Smooth muscle cell (in vitro differentiated cells): ENCODE measurements around the gene ZNF879. TPM values are rescaled to one million over a fixed set of nuclear protein-coding genes. Genes with fewer than 3 reads are reported as not detected.

ENCODE experiments used
- DNase-seq: peaks from one replicate; lab custom pipeline; 2025; ENCODE audit not compliant: unreplicated experiment; lab: John Stamatoyannopoulos, UW
- H2AFZ ChIP-seq: fragments of 200-600 bp; sonication (generic); 2 replicates; pipeline ENCODE4 v1.6.0; 2016; ENCODE audit warnings: antibody characterized with exemption, low read depth, mild to moderate bottlenecking
- H3F3A ChIP-seq: fragments of 200-600 bp; sonication (generic); 2 replicates; pipeline ENCODE4 v1.6.0; 2017; ENCODE audit warnings: antibody characterized with exemption, low read depth
- H3K27ac ChIP-seq: fragments of 200-600 bp; sonication (generic); 2 replicates; pipeline ENCODE4 v1.5.1; 2016; ENCODE audit warnings: low read depth, mild to moderate bottlenecking
- H3K27me3 ChIP-seq: fragments of 200-600 bp; sonication (generic); 2 replicates; pipeline ENCODE4 v1.6.1; 2016; ENCODE audit warnings: low read depth, mild to moderate bottlenecking
- H3K36me3 ChIP-seq: fragments of 200-600 bp; sonication (generic); 2 replicates; pipeline ENCODE4 v1.5.1; 2016; ENCODE audit warnings: low read depth
- H3K4me1 ChIP-seq: fragments of 200-600 bp; sonication (generic); 2 replicates; pipeline ENCODE4 v1.5.1; 2016; ENCODE audit warnings: low read depth
- H3K4me2 ChIP-seq: fragments of 200-600 bp; sonication (generic); 2 replicates; pipeline ENCODE4 v1.6.0; 2016; ENCODE audit warnings: mild to moderate bottlenecking
- H3K4me3 ChIP-seq: fragments of 200-600 bp; sonication (generic); 2 replicates; pipeline ENCODE4 v1.5.1; 2016; ENCODE audit warnings: mild to moderate bottlenecking
- H3K79me2 ChIP-seq: fragments of 200-600 bp; sonication (generic); 2 replicates; pipeline ENCODE4 v1.6.0; 2016; ENCODE audit warnings: low read depth, mild to moderate bottlenecking
- H3K9ac ChIP-seq: fragments of 200-600 bp; sonication (generic); 2 replicates; pipeline ENCODE4 v1.6.0; 2016; ENCODE audit warnings: low read depth
- H3K9me3 ChIP-seq: fragments of 200-600 bp; sonication (generic); replicated peaks from 2 replicates; pipeline ENCODE4 v1.5.1; 2016; ENCODE audit warnings: low read depth
- H4K20me1 ChIP-seq: fragments of 200-600 bp; sonication (generic); 2 replicates; pipeline ENCODE4 v1.6.0; 2016; ENCODE audit warnings: low read depth
- CTCF ChIP-seq: fragments of 200-600 bp; sonication (generic); IDR thresholded peaks from 2 replicates; pipeline ENCODE4 v1.5.1; 2017; ENCODE audit warnings: borderline replicate concordance, mild to moderate bottlenecking, antibody characterized with exemption; ENCODE audit not compliant: insufficient read depth, poor library complexity, severe bottlenecking
- WGBS: methylation state at CpG from one replicate; pipeline ENCODE4 v1.1.7; 2016; ENCODE audit warnings: low lambda C conversion rate; 5-methylcytosine and 5-hydroxymethylcytosine counted together
- polyA plus RNA-seq: library from polyadenylated mRNA; unstranded; fragments of >200 nt; fragmentation: Nextera tagmentation; extraction: Ambion mirVana; gene quantifications from 2 replicates; pipeline ENCODE4 v1.2.1, GENCODE V29; 2016
- total RNA-seq: library from RNA; depleted of rRNA; stranded (reverse); fragments of >200 nt; gene quantifications from 2 replicates; pipeline ENCODE4 v1.2.3, GENCODE V29; 2014

The ZNF879 gene
- total and polyA plus RNA-seq, 2 experiments from 2014 or later: 0.58 to 1.1 TPM

GRCh38 chr5:178983728-178984127 lies 39.9 kb upstream of the ZNF879 start:
- Histone ChIP-seq H3K79me2 (no peaks in the 10 kb centered on the region), H4K20me1 (no peaks in the 10 kb centered on the region), H3K4me1 (no peaks in the 10 kb centered on the region), H3K4me3 (no peak overlapping the region), H3F3A (no peaks in the 10 kb centered on the region), H3K4me2 (no peak overlapping the region), H3K9ac (no peak overlapping the region), H3K9me3 (peaks cover 4% of the 10 kb centered on the region), H3K36me3 (no peaks in the 10 kb centered on the region), H2AFZ (no peak overlapping the region), H3K27me3 (no peaks in the 10 kb centered on the region), H3K27ac (no peak overlapping the region)
- TF ChIP-seq CTCF: no peak
- WGBS: 84% methylated on average over 10 of the region's 10 CpGs
- DNase-seq: no peak

- H3K9me3 ChIP-seq: peaks cover 4% of the 10 kb centered on the region
- no peak for DNase-seq
- WGBS: 90% methylated on average over 33 of the region's 37 CpGs
- no peak overlapping the region for H3K27ac ChIP-seq
- no peaks in the 10 kb centered on the region for H3K36me3 ChIP-seq
- H3K79me2 ChIP-seq: no peaks in the 10 kb centered on the region
- H3K9ac ChIP-seq: no peak overlapping the region
- H3K4me3 ChIP-seq: no peak overlapping the region
- no peaks in the 10 kb centered on the region for H3K27me3 ChIP-seq
- no peak overlapping the region for H3K4me2 ChIP-seq
- no peak for TF ChIP-seq CTCF
- no peaks in the 10 kb centered on the region for H4K20me1 ChIP-seq
- no peaks in the 10 kb centered on the region for H3F3A ChIP-seq
- H2AFZ ChIP-seq: no peak overlapping the region
- no peaks in the 10 kb centered on the region for H3K4me1 ChIP-seq
These were observed 39.2 kb upstream of the ZNF879 start for GRCh38 chr5:178984145-178985072.

- Histone ChIP-seq H3K9ac (no peak overlapping the region), H3K36me3 (no peaks in the 10 kb centered on the region), H3K27me3 (no peaks in the 10 kb centered on the region), H2AFZ (no peak overlapping the region), H3K4me1 (no peaks in the 10 kb centered on the region), H3K4me2 (no peak overlapping the region), H3K9me3 (no peaks in the 10 kb centered on the region), H3K79me2 (no peaks in the 10 kb centered on the region), H3K4me3 (no peak overlapping the region), H3K27ac (no peak overlapping the region), H4K20me1 (no peaks in the 10 kb centered on the region), H3F3A (no peaks in the 10 kb centered on the region)
- 95% methylated on average over 43 of the region's 43 CpGs for WGBS
- TF ChIP-seq CTCF: no peak
- no peak for DNase-seq
These were observed 37.2 kb upstream of the ZNF879 start for GRCh38 chr5:178986326-178986960.
